AG04449 (cell line): ENCODE data around the gene MX1.
"Not testable (repeated sequence)": the region's sequence is repeated elsewhere in the genome, so short reads cannot be mapped to it uniquely, and the experiment has no call there.

Source experiments
- CTCF ChIA-PET: fragments of 350-600 bp; formaldehyde crosslinking; extraction: SDS; loops from one replicate; lab custom pipeline; 2021; ENCODE audit warnings: antibody characterized with exemption; lab: Yijun Ruan, JAX
- POLR2A ChIA-PET: fragments of 400-600, 350-600 bp; formaldehyde crosslinking; extraction: SDS; loops from one replicate; lab custom pipeline; 2020; ENCODE audit warnings: antibody characterized with exemption, inconsistent platforms; lab: Yijun Ruan, JAX
- DNase-seq: peaks from one replicate; pipeline ENCODE4 v3.0.0-alpha.2; 2010; ENCODE audit warnings: low read depth, low spot score
- H3K4me3 ChIP-seq: 2 replicates; pipeline ENCODE4 v1.5.1; 2011; ENCODE audit warnings: low read depth, mild to moderate bottlenecking, control low read depth, low read length
- CTCF ChIP-seq: IDR thresholded peaks from one replicate; pipeline ENCODE4 v1.5.1; 2011; ENCODE audit warnings: mild to moderate bottlenecking, moderate library complexity, low read length, control low read depth, inconsistent platforms; ENCODE audit not compliant: insufficient read depth; ENCODE audit errors: missing control alignments

The MX1 gene

GRCh38 chr21:41411449-41412089 is 14.5 kb upstream of the MX1 start:
- no peak overlapping the region for H3K4me3 ChIP-seq
- DNase-seq = no peak
- no peak for TF ChIP-seq CTCF
- ChIA-PET CTCF (interaction anchor here (1.3 to 1.7 kb wide), 3 partner anchors 9 to 405 kb away, joined by 3 read pairs; no protein-coding TSS in a partner anchor), POLR2A (no interaction called here)

- DNase-seq, POLR2A ChIA-PET, CTCF ChIA-PET, H3K4me3 ChIP-seq: not testable (repeated sequence)
These were observed 8.5 kb upstream of the MX1 start for GRCh38 chr21:41417505-41417904.

- DNase-seq = no peak
- POLR2A ChIA-PET = no interaction called here
- H3K4me3 ChIP-seq = no peak overlapping the region
- CTCF ChIA-PET = no interaction called here
- no peak for TF ChIP-seq CTCF
These were observed 7.6 kb upstream of the MX1 start for GRCh38 chr21:41418393-41418792.

- DNase-seq = no peak
- POLR2A ChIA-PET = no interaction called here
- TF ChIP-seq CTCF = no peak
- CTCF ChIA-PET = no interaction called here
- no peak overlapping the region for H3K4me3 ChIP-seq
These were observed 6.9 kb upstream of the MX1 start for GRCh38 chr21:41418956-41419680.

- no peak for TF ChIP-seq CTCF
- peak; percentile 10 for DNase-seq
- ChIA-PET POLR2A (no interaction called here), CTCF (no interaction called here)
- H3K4me3 ChIP-seq = peak overlapping the region; percentile 79
These were observed 5.8 kb upstream of the MX1 start for GRCh38 chr21:41419921-41420862.

GRCh38 chr21:41420998-41421397 is 5.0 kb upstream of the MX1 start:
- POLR2A ChIA-PET, CTCF ChIA-PET, DNase-seq, H3K4me3 ChIP-seq: not testable (repeated sequence)
